ENCODE measurements around the gene ANKRD16. TPM values are rescaled to one million over a fixed set of nuclear protein-coding genes. Genes with fewer than 3 reads are reported as not detected.
"Not testable (repeated sequence)": the region's sequence is repeated elsewhere in the genome, so short reads cannot be mapped to it uniquely, and the experiment has no call there.

The ANKRD16 gene
- total RNA-seq, 1 donor from 2014 or later = 9.2 TPM

- Mint-ChIP-seq H3K36me3 (ENCODE audit: low read depth) (no peaks in the 10 kb centered on the region), H3K4me1 (peaks cover 89% of the 10 kb centered on the region), H3K9me3 (no peaks in the 10 kb centered on the region), H3K27me3 (no peaks in the 10 kb centered on the region), H3K4me3 (no peak overlapping the region), H3K27ac (peak overlapping the region; percentile 98)
- POLR2A ChIA-PET = interaction anchor here (0.6 to 8.9 kb wide), 8 partner anchors 11 to 135 kb away, joined by 3 to 373 read pairs (median 23); partner anchors contain the start of genes ANKRD16, FBH1 and GDI2
- CTCF ChIA-PET = interaction anchor here (0.8 to 2.2 kb wide), 3 partner anchors 10 to 218 kb away, joined by 3 to 10 read pairs (median 6); no protein-coding TSS in a partner anchor
- no peak for TF ChIP-seq CTCF (IDR thresholded peaks at IDR 0.05)
- ATAC-seq (ENCODE audit: low read depth) = no peak
- no peak for DNase-seq
- intact Hi-C loops (cut with micrococcal nuclease) = loop anchor here (2.0 kb wide), 1 partner anchor 209 kb away; no protein-coding TSS in a partner anchor
These were observed 47.7 kb downstream of the ANKRD16 start for GRCh38 chr10:5841965-5842364.

GRCh38 chr10:5840314-5841307 is 49.1 kb downstream of the ANKRD16 start:
- Mint-ChIP-seq H3K36me3 (ENCODE audit: low read depth) (no peaks in the 10 kb centered on the region), H3K27ac (peak overlapping the region; percentile 98), H3K27me3 (no peaks in the 10 kb centered on the region), H3K4me1 (peaks cover 79% of the 10 kb centered on the region), H3K4me3 (peak overlapping the region; percentile 84), H3K9me3 (no peaks in the 10 kb centered on the region)
- TF ChIP-seq CTCF (IDR thresholded peaks at IDR 0.05) = no peak
- peak; percentile 78 for DNase-seq
- intact Hi-C loops (cut with micrococcal nuclease) = loop anchor here (1.0 to 2.0 kb wide), 6 partner anchors 10 to 210 kb away; partner anchors contain the start of gene ANKRD16
- CTCF ChIA-PET = interaction anchor here (0.8 to 2.3 kb wide), 5 partner anchors 11 to 217 kb away, joined by 3 to 10 read pairs (median 7); partner anchors contain the start of gene GDI2
- peak; percentile 83 for ATAC-seq (ENCODE audit: low read depth)
- POLR2A ChIA-PET = interaction anchor here (0.6 to 8.9 kb wide), 22 partner anchors 8 to 507 kb away, joined by 3 to 373 read pairs (median 4); partner anchors contain the start of genes ANKRD16, FBH1, GDI2 and TASOR2

GRCh38 chr10:5836181-5836580 is 53.5 kb downstream of the ANKRD16 start:
- ATAC-seq (ENCODE audit: low read depth) = not testable (repeated sequence)

GRCh38 chr10:5835446-5836095 is 54.1 kb downstream of the ANKRD16 start:
- TF ChIP-seq CTCF (IDR thresholded peaks at IDR 0.05) = no peak
- intact Hi-C loops (cut with micrococcal nuclease) = no loop called here
- Mint-ChIP-seq H3K4me3 (no peak overlapping the region), H3K4me1 (peaks cover 41% of the 10 kb centered on the region), H3K27ac (peak overlapping the region; percentile 24), H3K9me3 (no peaks in the 10 kb centered on the region), H3K27me3 (no peaks in the 10 kb centered on the region), H3K36me3 (ENCODE audit: low read depth) (no peaks in the 10 kb centered on the region)
- CTCF ChIA-PET = no interaction called here
- POLR2A ChIA-PET = no interaction called here
- DNase-seq (no peak), ATAC-seq (ENCODE audit: low read depth) (no peak)

More at GRCh38 chr10:5836181-5836580, 53.5 kb downstream of the ANKRD16 start:
- POLR2A ChIA-PET; H3K9me3 Mint-ChIP-seq; CTCF ChIA-PET; intact Hi-C loops (cut with micrococcal nuclease); H3K27me3 Mint-ChIP-seq; DNase-seq; H3K4me3 Mint-ChIP-seq; H3K36me3 Mint-ChIP-seq (ENCODE audit: low read depth): not testable (repeated sequence)
- Mint-ChIP-seq H3K4me1 (peaks cover 41% of the 10 kb centered on the region), H3K27ac (peak overlapping the region; percentile 24)

DNA sequence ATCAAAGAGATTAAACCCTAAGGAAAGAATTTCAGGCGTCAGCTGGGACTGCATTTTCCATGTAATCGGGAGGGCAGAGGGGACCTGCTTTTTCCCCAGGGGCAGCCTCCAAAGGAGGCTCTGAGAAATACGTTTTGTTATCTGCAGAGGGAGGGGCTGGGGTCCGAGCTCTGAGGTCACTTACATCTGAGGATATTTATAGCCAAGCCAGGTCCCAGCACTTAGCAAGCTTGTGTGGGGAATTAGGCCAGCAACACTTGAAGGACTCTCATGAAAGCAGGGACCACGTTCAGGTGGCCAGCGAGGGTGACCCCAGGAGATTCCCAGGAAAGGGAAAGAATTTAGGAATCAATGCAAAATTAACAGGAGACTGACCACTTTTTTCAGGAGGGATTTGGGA is 55.9 kb downstream of the ANKRD16 start:
- TF ChIP-seq CTCF (IDR thresholded peaks at IDR 0.05) = no peak
- Mint-ChIP-seq H3K4me3 (no peak overlapping the region), H3K36me3 (ENCODE audit: low read depth) (no peaks in the 10 kb centered on the region), H3K27me3 (no peaks in the 10 kb centered on the region), H3K27ac (no peak overlapping the region), H3K9me3 (no peaks in the 10 kb centered on the region), H3K4me1 (peaks cover 30% of the 10 kb centered on the region)
- DNase-seq (no peak), ATAC-seq (ENCODE audit: low read depth) (no peak)
- intact Hi-C loops (cut with micrococcal nuclease) = no loop called here
- POLR2A ChIA-PET = interaction anchor here (2.3 to 5.5 kb wide), 2 partner anchors 8 to 20 kb away, joined by 9 to 60 read pairs; partner anchors contain the start of gene GDI2
- CTCF ChIA-PET = no interaction called here

Measured in activated B cell treated with CpG ODN at 0.5 μM for 24 hours (primary cell).